Measurements from ENCODE around the gene NRL. TPM values are rescaled to one million over a fixed set of nuclear protein-coding genes. Genes with fewer than 3 reads are reported as not detected.

Gene NRL
- total and polyA plus RNA-seq, 9 of the 15 experiments (the other 6 are each of a cell fraction or from before 2014, with no cell fraction given), result 0.07 to 2.7 (median 1.4) TPM; not detected in 1

GRCh38 chr14:24080888-24081738 lies 33.6 kb downstream of the NRL start (continued):
- no peak for TF ChIP-seq STAG1 (CRISPR knock-in tag; IDR thresholded peaks at IDR 0.05; ENCODE audit: borderline replicate concordance)
- TF ChIP-seq CREBBP (IDR thresholded peaks at IDR 0.05; ENCODE audit: low read depth, low read length), result no peak
- no peak for TF ChIP-seq SNAPC5 (CRISPR knock-in tag; IDR thresholded peaks at IDR 0.05)
- TF ChIP-seq XRCC3 (IDR thresholded peaks at IDR 0.05), result no peak
- no peak for TF ChIP-seq HLTF (IDR thresholded peaks at IDR 0.05)
- no peak for TF ChIP-seq GABPB1 (CRISPR knock-in tag; IDR thresholded peaks at IDR 0.05)
- TF ChIP-seq FOSL1 (tag; conservative IDR thresholded peaks at IDR 0.05), result no peak
- TF ChIP-seq ZNF507 (tag; conservative IDR thresholded peaks at IDR 0.05), result no peak
- no peak for TF ChIP-seq CEBPB (tag; IDR thresholded peaks at IDR 0.05)
- no peak for TF ChIP-seq NCOR1 (IDR thresholded peaks at IDR 0.05)
- TF ChIP-seq ZNF124 (CRISPR knock-in tag; IDR thresholded peaks at IDR 0.05), result no peak
- TF ChIP-seq ESRRB (CRISPR knock-in tag; IDR thresholded peaks at IDR 0.05; ENCODE audit: borderline replicate concordance), result no peak
- no peak for TF ChIP-seq ZFP91 (CRISPR knock-in tag; IDR thresholded peaks at IDR 0.05)
- no peak for TF ChIP-seq ZNF449 (CRISPR knock-in tag; IDR thresholded peaks at IDR 0.05)
- no peak for TF ChIP-seq CBX1 (IDR thresholded peaks at IDR 0.05; ENCODE audit: low read depth)
- TF ChIP-seq SMAD4 (CRISPR knock-in tag; conservative IDR thresholded peaks at IDR 0.05), result peak; percentile 4; the same call in 1 of the 2 replicates
- 0 out of 2 replicates have a peak, but pooled peaks have one; percentile 21 for TF ChIP-seq CREB3L1 (IDR thresholded peaks at IDR 0.05; ENCODE audit: borderline replicate concordance, low read depth)
- TF ChIP-seq THAP7 (CRISPR knock-in tag; IDR thresholded peaks at IDR 0.05), result no peak
- TF ChIP-seq ZNF830 (CRISPR knock-in tag; IDR thresholded peaks at IDR 0.05), result no peak
- TF ChIP-seq ETS2 (tag; IDR thresholded peaks at IDR 0.05; ENCODE audit: borderline replicate concordance, poor library complexity, severe bottlenecking), result no peak
- TF ChIP-seq NFE2 (IDR thresholded peaks at IDR 0.05; ENCODE audit: low read depth), result peak; percentile 72
- TF ChIP-seq TARDBP (IDR thresholded peaks at IDR 0.05), result no peak
- TF ChIP-seq BRD4 (IDR thresholded peaks at IDR 0.05), result no peak
- TF ChIP-seq ZNF217 (CRISPR knock-in tag; IDR thresholded peaks at IDR 0.05), result no peak
